ENCODE results near the gene RPS6KA2.

GRCh38 chr6:166570929-166571713 is 55.9 kb downstream of the RPS6KA2 start:
- TF ChIP-seq CTCF (IDR thresholded peaks at IDR 0.05), result no peak
- TF ChIP-seq POLR2A (IDR thresholded peaks at IDR 0.05), result no peak
